ENCODE results near the gene ELFN1.

Gene ELFN1

GRCh38 chr7:1679326-1679965 is 9.4 kb downstream of the ELFN1 start:
- no peak for TF ChIP-seq GATA2 (IDR thresholded peaks at IDR 0.05; ENCODE audit: low read depth, low read length)
- TF ChIP-seq GATA3 (IDR thresholded peaks at IDR 0.05; ENCODE audit: low read depth, low read length), result no peak

- no peak for TF ChIP-seq GATA3 (IDR thresholded peaks at IDR 0.05; ENCODE audit: low read depth, low read length)
- no peak for TF ChIP-seq GATA2 (IDR thresholded peaks at IDR 0.05; ENCODE audit: low read depth, low read length)
These were observed 10.1 kb downstream of the ELFN1 start for GRCh38 chr7:1679966-1680730.

DNA sequence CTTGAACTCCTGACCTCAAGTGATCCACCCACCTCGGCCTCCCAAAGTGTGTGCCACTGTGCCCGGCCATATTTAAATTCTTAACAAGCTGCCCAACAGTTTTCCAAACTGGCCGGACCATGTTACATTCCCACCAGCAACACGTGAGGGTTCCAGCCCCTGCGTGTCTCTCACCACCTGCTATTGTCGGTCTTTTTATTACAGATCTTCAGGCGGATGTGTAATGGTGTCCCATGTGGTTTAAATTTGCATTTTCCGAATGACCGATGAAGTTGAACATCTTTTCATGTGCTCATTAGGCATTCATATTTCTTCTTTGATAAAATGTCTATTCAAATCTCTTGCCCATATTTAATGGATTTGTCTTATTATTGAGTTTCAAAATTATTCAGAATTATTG is 11.5 kb downstream of the ELFN1 start:
- TF ChIP-seq GATA3 (IDR thresholded peaks at IDR 0.05; ENCODE audit: low read depth, low read length) (no peak), GATA2 (IDR thresholded peaks at IDR 0.05; ENCODE audit: low read depth, low read length) (no peak)

GRCh38 chr7:1685000-1685624 is 15.0 kb downstream of the ELFN1 start:
- TF ChIP-seq GATA3 (IDR thresholded peaks at IDR 0.05; ENCODE audit: low read depth, low read length) (no peak), GATA2 (IDR thresholded peaks at IDR 0.05; ENCODE audit: low read depth, low read length) (no peak)

GRCh38 chr7:1688542-1688941 is 18.5 kb downstream of the ELFN1 start:
- TF ChIP-seq GATA2 (IDR thresholded peaks at IDR 0.05; ENCODE audit: low read depth, low read length) (no peak), GATA3 (IDR thresholded peaks at IDR 0.05; ENCODE audit: low read depth, low read length) (no peak)

DNA sequence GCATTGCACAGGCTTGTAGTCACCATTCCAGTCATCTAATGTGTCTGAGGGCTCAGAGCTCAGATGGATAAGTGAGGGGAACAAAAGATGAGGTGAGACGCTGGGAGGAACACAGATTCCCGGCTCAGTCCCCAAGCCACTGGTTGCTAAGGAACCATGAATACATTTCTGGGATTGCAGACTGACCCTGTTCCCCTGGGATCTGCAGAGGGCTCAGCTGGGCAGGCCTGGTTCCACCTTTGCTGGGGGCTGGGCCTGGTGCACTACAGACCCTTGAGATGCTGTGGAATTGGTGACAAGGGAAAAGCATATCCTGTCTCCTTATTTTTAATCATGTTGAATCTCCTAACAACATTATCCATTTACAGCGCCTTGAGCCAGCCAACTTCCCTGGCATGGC is 19.2 kb downstream of the ELFN1 start:
- TF ChIP-seq GATA2 (IDR thresholded peaks at IDR 0.05; ENCODE audit: low read depth, low read length) (no peak), GATA3 (IDR thresholded peaks at IDR 0.05; ENCODE audit: low read depth, low read length) (no peak)

DNA sequence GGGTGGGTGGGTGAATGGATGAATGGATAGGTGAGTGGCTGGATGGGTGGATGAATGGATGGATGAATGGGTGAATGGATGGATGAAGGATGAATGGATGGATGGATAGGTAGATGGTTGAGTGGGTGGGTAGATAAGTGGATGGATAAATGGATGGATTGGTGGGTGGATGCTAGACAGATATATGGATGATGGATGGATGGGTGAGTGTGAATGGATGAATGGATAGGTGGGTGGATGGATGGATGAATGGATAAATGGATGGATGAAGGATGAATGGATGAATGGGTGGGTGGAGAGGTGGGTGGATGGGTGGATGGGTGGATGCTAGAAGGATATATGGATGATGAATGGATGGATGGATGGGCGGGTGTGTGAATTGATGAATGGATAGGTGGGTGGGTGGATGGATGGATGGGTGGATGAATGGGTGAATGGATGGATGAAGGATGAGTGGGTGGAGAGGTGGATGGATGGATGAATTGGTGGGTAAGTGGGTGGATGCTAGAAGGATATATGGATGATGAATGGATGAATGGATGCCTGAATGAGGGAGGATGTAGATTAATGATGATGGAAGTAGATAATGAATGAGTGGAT is 20.4 kb downstream of the ELFN1 start:
- no peak for TF ChIP-seq GATA3 (IDR thresholded peaks at IDR 0.05; ENCODE audit: low read depth, low read length)
- no peak for TF ChIP-seq GATA2 (IDR thresholded peaks at IDR 0.05; ENCODE audit: low read depth, low read length)

GRCh38 chr7:1691096-1691495 is 21.0 kb downstream of the ELFN1 start:
- TF ChIP-seq GATA2 (IDR thresholded peaks at IDR 0.05; ENCODE audit: low read depth, low read length) (no peak), GATA3 (IDR thresholded peaks at IDR 0.05; ENCODE audit: low read depth, low read length) (no peak)

DNA sequence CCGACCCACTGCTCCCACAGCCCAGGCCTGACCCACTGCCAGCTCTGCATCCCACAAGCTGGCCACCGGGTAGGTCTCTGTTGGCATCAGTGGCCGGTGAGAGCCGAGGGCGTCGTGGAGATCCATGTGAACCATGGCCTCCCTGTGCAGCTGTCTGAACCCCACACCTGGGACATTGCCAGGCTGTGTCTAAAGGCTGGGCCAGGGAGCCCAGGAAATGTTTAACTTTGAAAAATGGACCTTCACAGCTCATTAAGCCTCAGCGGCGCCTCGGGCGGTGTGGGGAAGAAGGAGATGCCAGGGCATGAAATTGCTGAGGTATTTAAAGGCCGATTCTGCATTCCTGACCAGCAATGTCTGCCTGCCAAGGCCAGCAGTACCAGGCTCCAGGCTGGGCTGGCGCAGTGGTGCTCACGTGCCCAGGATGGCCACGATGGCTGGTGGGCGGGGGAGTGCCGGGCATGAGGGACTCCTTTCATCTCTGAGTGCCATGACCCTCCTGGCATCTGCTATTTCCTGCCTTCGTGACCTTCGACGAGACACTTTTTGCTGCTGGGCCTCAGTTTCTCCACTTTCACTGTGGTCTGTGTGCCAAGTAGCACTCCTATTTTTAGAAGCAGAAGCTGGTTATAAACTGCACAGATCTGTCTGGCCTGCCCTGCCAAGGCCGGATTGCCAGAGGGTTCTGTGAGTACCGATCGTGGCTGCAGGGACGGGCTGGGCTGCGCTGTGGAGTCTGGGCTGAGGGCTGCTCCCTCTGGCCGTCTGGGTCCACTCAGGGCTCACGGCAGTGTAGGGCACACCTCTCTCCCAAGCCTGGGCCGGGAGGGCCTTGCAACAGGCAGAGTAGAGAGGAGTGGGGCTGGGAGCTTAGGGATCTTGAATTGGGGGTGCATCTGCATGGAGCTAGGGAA is 21.8 kb downstream of the ELFN1 start:
- TF ChIP-seq GATA2 (IDR thresholded peaks at IDR 0.05; ENCODE audit: low read depth, low read length), result no peak
- TF ChIP-seq GATA3 (IDR thresholded peaks at IDR 0.05; ENCODE audit: low read depth, low read length), result no peak

GRCh38 chr7:1692515-1693418 is 22.7 kb downstream of the ELFN1 start:
- TF ChIP-seq GATA2 (IDR thresholded peaks at IDR 0.05; ENCODE audit: low read depth, low read length) (no peak), GATA3 (IDR thresholded peaks at IDR 0.05; ENCODE audit: low read depth, low read length) (no peak)

DNA sequence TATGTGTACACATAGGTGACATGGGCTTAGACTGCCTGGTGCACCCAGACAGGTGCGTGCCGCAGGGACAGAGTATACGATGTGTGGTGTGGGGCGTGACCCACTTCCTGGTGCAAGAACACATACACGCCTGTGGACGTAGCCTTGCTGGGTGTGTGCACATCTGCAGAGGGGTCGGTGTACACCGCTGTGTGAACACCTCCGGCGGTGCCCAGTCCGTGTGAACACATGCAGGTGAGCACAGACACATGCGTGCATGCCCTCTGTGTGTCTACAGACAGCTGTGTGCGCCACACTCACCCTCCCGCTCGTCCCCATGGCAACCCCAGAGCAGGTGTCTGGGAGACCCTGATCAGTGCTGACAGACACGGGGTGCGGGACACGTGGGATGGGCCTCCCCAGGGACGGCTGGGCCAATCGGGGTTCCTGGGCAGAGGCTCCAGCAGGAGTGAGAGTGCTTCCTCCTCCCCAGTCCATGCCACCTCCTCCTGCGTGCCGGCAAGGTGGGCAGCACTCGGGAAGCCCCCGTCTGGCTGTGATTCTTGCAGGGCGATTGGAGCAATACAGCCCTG is 23.4 kb downstream of the ELFN1 start:
- TF ChIP-seq GATA3 (IDR thresholded peaks at IDR 0.05; ENCODE audit: low read depth, low read length) (no peak), GATA2 (IDR thresholded peaks at IDR 0.05; ENCODE audit: low read depth, low read length) (no peak)

GRCh38 chr7:1693991-1694524 is 24.0 kb downstream of the ELFN1 start:
- no peak for TF ChIP-seq GATA2 (IDR thresholded peaks at IDR 0.05; ENCODE audit: low read depth, low read length)
- no peak for TF ChIP-seq GATA3 (IDR thresholded peaks at IDR 0.05; ENCODE audit: low read depth, low read length)

Measured in SH-SY5Y (cell line).